Liver (tissue), 3 donors: ENCODE measurements around the gene NOPCHAP1.

Experiments used
- CTCF ChIP-seq: fragments of 150-350 bp; IDR thresholded peaks from 2 replicates; pipeline ENCODE4 v1.5.1; 2017; ENCODE audit warnings: improper control_type of control experiment, low read depth, low read length; ENCODE audit not compliant: missing input control
- HNF4G ChIP-seq: IDR thresholded peaks from 2 replicates; pipeline ENCODE4 v1.6.1; 2016; ENCODE audit warnings: antibody characterized with exemption
- JUND ChIP-seq, 2 donors: IDR thresholded peaks; 2 replicates each; pipeline ENCODE4 v1.6.1; 2016; ENCODE audit warnings: antibody characterized with exemption in 2 of 2
- REST ChIP-seq: IDR thresholded peaks from 2 replicates; pipeline ENCODE4 v1.6.1; 2016; ENCODE audit warnings: antibody characterized with exemption, mild to moderate bottlenecking
- SP1 ChIP-seq: IDR thresholded peaks from 2 replicates; pipeline ENCODE4 v1.6.1; 2018; ENCODE audit warnings: antibody characterized with exemption, mild to moderate bottlenecking
- TAF1 ChIP-seq: conservative IDR thresholded peaks from 2 replicates; pipeline ENCODE4 v1.6.1; 2016; ENCODE audit warnings: antibody characterized with exemption, mild to moderate bottlenecking
- YY1 ChIP-seq: IDR thresholded peaks from 2 replicates; pipeline ENCODE4 v1.6.1; 2016; ENCODE audit warnings: antibody characterized with exemption, mild to moderate bottlenecking
- donor health status: healthy.
- donor health status: healthy.

- TF ChIP-seq JUND (IDR thresholded peaks at IDR 0.05): no peak
- no peak for TF ChIP-seq SP1
- no peak for TF ChIP-seq CTCF
- no peak for TF ChIP-seq REST
- no peak for TF ChIP-seq YY1
- no peak for TF ChIP-seq TAF1
- no peak for TF ChIP-seq HNF4G
Measured at GRCh38 chr12:104952816-104953215, 33.3 kb upstream of the NOPCHAP1 start.
